ENCODE data around the gene LTK.

DNA sequence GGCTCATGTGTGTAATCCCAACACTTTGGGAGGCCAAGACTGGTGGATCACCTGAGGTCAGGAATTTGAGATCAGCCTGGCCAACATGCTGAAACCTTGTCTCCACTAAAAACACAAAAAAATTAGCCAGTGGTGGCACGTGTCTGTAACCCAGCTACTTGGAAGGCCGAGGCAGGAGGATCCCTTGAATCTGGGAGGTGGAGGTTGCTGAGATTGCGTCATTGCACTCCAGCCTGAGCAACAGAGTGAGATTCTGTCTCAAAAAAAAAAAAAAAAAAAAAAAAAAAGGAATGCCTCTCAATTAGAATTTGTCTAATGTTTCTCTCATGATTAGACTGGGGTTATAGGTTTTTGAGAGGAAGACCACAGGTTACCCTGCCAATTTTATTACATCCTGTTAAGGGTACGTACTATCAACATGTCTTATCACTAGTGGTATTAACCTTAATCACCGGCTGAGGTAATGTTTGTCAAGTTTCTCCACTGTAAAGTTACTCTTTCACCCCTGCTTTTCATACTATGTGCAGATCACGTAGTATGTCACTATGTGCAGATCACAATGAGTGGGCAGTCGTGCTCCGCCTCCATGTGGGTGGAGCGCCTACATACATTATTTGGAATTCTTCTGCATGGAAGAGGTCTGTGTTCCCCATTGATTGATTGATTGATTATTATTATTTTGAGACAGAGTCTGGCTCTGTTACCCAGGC lies 36.6 kb upstream of the LTK start:
- TF ChIP-seq, protein P1, sequence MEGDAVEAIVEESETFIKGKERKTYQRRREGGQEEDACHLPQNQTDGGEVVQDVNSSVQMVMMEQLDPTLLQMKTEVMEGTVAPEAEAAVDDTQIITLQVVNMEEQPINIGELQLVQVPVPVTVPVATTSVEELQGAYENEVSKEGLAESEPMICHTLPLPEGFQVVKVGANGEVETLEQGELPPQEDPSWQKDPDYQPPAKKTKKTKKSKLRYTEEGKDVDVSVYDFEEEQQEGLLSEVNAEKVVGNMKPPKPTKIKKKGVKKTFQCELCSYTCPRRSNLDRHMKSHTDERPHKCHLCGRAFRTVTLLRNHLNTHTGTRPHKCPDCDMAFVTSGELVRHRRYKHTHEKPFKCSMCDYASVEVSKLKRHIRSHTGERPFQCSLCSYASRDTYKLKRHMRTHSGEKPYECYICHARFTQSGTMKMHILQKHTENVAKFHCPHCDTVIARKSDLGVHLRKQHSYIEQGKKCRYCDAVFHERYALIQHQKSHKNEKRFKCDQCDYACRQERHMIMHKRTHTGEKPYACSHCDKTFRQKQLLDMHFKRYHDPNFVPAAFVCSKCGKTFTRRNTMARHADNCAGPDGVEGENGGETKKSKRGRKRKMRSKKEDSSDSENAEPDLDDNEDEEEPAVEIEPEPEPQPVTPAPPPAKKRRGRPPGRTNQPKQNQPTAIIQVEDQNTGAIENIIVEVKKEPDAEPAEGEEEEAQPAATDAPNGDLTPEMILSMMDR (IDR thresholded peaks at IDR 0.05; ENCODE audit: insufficient read depth, low read length): no peak
- TF ChIP-seq, protein P2, sequence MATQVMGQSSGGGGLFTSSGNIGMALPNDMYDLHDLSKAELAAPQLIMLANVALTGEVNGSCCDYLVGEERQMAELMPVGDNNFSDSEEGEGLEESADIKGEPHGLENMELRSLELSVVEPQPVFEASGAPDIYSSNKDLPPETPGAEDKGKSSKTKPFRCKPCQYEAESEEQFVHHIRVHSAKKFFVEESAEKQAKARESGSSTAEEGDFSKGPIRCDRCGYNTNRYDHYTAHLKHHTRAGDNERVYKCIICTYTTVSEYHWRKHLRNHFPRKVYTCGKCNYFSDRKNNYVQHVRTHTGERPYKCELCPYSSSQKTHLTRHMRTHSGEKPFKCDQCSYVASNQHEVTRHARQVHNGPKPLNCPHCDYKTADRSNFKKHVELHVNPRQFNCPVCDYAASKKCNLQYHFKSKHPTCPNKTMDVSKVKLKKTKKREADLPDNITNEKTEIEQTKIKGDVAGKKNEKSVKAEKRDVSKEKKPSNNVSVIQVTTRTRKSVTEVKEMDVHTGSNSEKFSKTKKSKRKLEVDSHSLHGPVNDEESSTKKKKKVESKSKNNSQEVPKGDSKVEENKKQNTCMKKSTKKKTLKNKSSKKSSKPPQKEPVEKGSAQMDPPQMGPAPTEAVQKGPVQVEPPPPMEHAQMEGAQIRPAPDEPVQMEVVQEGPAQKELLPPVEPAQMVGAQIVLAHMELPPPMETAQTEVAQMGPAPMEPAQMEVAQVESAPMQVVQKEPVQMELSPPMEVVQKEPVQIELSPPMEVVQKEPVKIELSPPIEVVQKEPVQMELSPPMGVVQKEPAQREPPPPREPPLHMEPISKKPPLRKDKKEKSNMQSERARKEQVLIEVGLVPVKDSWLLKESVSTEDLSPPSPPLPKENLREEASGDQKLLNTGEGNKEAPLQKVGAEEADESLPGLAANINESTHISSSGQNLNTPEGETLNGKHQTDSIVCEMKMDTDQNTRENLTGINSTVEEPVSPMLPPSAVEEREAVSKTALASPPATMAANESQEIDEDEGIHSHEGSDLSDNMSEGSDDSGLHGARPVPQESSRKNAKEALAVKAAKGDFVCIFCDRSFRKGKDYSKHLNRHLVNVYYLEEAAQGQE (IDR thresholded peaks at IDR 0.05; ENCODE audit: insufficient replicate concordance, low read depth): no peak
- TF ChIP-seq GABPA (IDR thresholded peaks at IDR 0.05; ENCODE audit: low read depth): no peak
